GM23338 (cell line): ENCODE results near the gene SDE2.

ENCODE experiments used
- CREB1 ChIP-seq: fragments of 250-450 bp; sonication (Bioruptor Pico); IDR thresholded peaks from 2 replicates; pipeline ENCODE4 v1.5.0; 2020; ENCODE audit warnings: low read depth, mild to moderate bottlenecking, moderate library complexity
- CTCF ChIP-seq, 2 experiments: fragments of 200-600 bp in 1 of 2; sonication (generic) in 1 of 2; conservative IDR thresholded peaks; 2 replicates each; pipeline versions ENCODE4 v1.5.1 to v1.6.1; 2016 to 2017; ENCODE audit warnings: antibody characterized with exemption in 2 of 2, low read depth in 2 of 2, mild to moderate bottlenecking in 2 of 2, moderate library complexity in 1 of 2
- EZH2 ChIP-seq: fragments of 200-600 bp; sonication (generic); IDR thresholded peaks from one replicate; pipeline ENCODE4 v1.8.0; 2017; ENCODE audit warnings: antibody characterized with exemption, mild to moderate bottlenecking, low read depth; ENCODE audit not compliant: unreplicated experiment
- EZH2phosphoT487 ChIP-seq: fragments of 200-600 bp; sonication (generic); IDR thresholded peaks from one replicate; pipeline ENCODE4 v1.8.1; 2018; ENCODE audit warnings: antibody characterized with exemption; ENCODE audit not compliant: unreplicated experiment
- JUNB ChIP-seq: IDR thresholded peaks from one replicate; pipeline ENCODE4 v1.6.1; 2016; ENCODE audit warnings: antibody characterized with exemption; ENCODE audit not compliant: unreplicated experiment
- NANOG ChIP-seq: IDR thresholded peaks from 2 replicates; pipeline ENCODE4 v1.6.1; 2016; ENCODE audit warnings: antibody characterized with exemption, borderline replicate concordance
- POLR2AphosphoS5 ChIP-seq: IDR thresholded peaks from 2 replicates; pipeline ENCODE4 v1.6.1; 2016; ENCODE audit warnings: antibody characterized with exemption, low read depth
- REST ChIP-seq: IDR thresholded peaks from one replicate; pipeline ENCODE4 v1.6.1; 2018; ENCODE audit warnings: antibody characterized with exemption; ENCODE audit not compliant: unreplicated experiment
- ZNF114 ChIP-seq: fragments of 250-450 bp; sonication (Bioruptor Pico); IDR thresholded peaks from 2 replicates; pipeline ENCODE4 v1.5.0; 2020; ENCODE audit warnings: mild to moderate bottlenecking, moderate library complexity
- ZNF331 ChIP-seq: fragments of 250-450 bp; sonication (Bioruptor Pico); IDR thresholded peaks from 2 replicates; pipeline ENCODE4 v1.5.0; 2020; ENCODE audit warnings: low read depth, mild to moderate bottlenecking, moderate library complexity
- ZNF462 ChIP-seq: fragments of 250-450 bp; sonication (Bioruptor Pico); IDR thresholded peaks from 2 replicates; pipeline ENCODE4 v1.5.0; 2020; ENCODE audit warnings: mild to moderate bottlenecking, moderate library complexity
- TF ChIP-seq, protein P1 (sequence below): IDR thresholded peaks from 2 replicates; pipeline ENCODE4 v1.6.1; 2016; ENCODE audit warnings: antibody characterized with exemption

GRCh38 chr1:226033991-226034390 lies 34.8 kb upstream of the SDE2 start:
- TF ChIP-seq CTCF (conservative IDR thresholded peaks at IDR 0.05; ENCODE audit: low read depth in 2 of 2), result no peak
- TF ChIP-seq REST, result no peak
- TF ChIP-seq EZH2, result no peak
- TF ChIP-seq ZNF331, result no peak
- no peak for TF ChIP-seq EZH2phosphoT487
- TF ChIP-seq, protein P1, sequence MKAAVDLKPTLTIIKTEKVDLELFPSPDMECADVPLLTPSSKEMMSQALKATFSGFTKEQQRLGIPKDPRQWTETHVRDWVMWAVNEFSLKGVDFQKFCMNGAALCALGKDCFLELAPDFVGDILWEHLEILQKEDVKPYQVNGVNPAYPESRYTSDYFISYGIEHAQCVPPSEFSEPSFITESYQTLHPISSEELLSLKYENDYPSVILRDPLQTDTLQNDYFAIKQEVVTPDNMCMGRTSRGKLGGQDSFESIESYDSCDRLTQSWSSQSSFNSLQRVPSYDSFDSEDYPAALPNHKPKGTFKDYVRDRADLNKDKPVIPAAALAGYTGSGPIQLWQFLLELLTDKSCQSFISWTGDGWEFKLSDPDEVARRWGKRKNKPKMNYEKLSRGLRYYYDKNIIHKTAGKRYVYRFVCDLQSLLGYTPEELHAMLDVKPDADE, result no peak
- no peak for TF ChIP-seq POLR2AphosphoS5
- no peak for TF ChIP-seq JUNB
- TF ChIP-seq CREB1 (CRISPR knock-in tag), result no peak
- no peak for TF ChIP-seq NANOG
- TF ChIP-seq ZNF114, result no peak
- TF ChIP-seq ZNF462 (CRISPR knock-in tag), result no peak
